ENCODE data around the gene LAMA2.

DNA sequence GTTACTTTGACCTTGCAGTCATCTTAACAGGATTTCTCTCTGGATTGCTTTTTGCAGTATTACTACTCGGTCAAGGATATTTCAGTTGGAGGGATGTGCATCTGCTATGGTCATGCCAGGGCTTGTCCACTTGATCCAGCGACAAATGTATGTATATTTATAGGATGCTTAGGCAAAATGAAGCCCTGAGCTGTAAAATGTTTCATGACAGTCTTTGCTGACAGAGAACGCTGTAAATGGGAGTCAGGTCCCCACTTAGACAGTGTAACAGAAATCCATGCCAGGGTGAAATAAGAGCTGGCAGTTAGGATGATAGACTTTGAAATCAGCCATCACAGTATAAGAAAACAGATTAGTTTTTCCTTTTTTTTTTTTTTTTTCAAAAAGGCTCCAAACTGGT is 264.0 kb downstream of the LAMA2 start:
- TF ChIP-seq POLR2AphosphoS5 (IDR thresholded peaks at IDR 0.05; ENCODE audit: low read depth, low read length): no peak
- TF ChIP-seq, protein P1, sequence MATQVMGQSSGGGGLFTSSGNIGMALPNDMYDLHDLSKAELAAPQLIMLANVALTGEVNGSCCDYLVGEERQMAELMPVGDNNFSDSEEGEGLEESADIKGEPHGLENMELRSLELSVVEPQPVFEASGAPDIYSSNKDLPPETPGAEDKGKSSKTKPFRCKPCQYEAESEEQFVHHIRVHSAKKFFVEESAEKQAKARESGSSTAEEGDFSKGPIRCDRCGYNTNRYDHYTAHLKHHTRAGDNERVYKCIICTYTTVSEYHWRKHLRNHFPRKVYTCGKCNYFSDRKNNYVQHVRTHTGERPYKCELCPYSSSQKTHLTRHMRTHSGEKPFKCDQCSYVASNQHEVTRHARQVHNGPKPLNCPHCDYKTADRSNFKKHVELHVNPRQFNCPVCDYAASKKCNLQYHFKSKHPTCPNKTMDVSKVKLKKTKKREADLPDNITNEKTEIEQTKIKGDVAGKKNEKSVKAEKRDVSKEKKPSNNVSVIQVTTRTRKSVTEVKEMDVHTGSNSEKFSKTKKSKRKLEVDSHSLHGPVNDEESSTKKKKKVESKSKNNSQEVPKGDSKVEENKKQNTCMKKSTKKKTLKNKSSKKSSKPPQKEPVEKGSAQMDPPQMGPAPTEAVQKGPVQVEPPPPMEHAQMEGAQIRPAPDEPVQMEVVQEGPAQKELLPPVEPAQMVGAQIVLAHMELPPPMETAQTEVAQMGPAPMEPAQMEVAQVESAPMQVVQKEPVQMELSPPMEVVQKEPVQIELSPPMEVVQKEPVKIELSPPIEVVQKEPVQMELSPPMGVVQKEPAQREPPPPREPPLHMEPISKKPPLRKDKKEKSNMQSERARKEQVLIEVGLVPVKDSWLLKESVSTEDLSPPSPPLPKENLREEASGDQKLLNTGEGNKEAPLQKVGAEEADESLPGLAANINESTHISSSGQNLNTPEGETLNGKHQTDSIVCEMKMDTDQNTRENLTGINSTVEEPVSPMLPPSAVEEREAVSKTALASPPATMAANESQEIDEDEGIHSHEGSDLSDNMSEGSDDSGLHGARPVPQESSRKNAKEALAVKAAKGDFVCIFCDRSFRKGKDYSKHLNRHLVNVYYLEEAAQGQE (IDR thresholded peaks at IDR 0.05; ENCODE audit: insufficient read depth in 1 of 2, low read depth in 2 of 2, low read length in 2 of 2): no peak
- no peak for TF ChIP-seq FOXP2 (optimal IDR thresholded peaks at IDR 0.05; ENCODE audit: borderline replicate concordance, extremely low read depth, extremely low read length, insufficient read depth)

Data from PFSK-1 (cell line).